Measurements from ENCODE around the gene PDE4D.
"Not testable (repeated sequence)": the region's sequence is repeated elsewhere in the genome, so short reads cannot be mapped to it uniquely, and the experiment has no call there.

The PDE4D gene

DNA sequence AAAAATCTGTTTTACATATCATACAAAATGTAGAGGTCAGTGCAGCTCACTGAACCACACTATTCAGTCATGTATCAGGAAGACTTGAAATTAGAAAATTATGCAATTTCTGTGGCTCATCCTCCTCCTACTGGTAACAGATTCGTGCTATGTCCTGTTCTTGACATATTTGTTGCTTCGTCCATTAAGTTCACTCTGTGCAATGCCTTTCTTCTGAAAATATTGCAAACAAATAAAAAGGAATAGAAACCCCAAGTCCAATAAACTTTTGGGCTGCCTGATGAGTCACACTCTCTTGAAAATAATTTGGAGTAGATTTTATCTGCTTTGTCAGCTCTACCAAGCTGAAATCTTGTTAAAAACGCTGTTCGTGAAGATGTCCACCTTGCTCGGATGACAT is 919.4 kb downstream of the PDE4D start:
- DNase-seq = no peak

DNA sequence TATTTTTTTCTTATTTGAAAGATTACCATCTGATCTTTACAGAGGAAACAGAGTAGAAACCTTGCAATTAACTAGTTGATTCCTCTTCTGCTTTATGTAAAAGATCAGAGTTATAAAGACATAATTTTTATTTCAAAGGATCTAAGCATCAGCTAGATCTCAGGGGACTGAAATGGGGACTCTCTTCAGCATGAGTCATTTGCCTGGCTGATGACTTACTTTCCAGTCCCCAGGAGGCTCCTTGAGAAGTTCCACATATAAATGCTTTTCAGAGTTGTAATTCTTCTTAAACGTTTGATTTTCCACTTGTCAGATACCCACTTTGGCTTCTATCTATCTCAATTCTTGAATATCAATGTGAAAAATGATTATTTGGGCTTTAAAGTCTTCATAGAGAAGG is 921.2 kb downstream of the PDE4D start:
- no peak for DNase-seq

DNA sequence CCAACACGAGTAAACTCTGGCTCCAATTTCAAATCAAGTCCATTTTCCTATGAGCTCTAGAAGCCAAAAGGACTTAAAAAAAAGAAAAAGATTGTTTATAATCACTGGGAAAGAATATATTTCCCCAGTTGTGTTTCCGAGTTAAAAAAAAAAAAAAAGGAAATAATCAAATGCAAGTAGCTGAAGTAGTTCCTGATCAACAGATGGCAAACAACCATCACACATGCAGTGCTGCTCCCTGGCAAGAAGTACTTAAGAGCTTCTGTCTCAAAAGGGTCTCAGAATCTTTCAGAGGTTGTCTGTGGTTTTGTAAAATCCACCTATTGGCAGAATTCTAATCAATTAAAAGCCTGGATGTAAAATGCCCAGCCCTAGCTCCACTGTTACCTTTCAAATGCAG is 922.8 kb downstream of the PDE4D start:
- DNase-seq = no peak

DNA sequence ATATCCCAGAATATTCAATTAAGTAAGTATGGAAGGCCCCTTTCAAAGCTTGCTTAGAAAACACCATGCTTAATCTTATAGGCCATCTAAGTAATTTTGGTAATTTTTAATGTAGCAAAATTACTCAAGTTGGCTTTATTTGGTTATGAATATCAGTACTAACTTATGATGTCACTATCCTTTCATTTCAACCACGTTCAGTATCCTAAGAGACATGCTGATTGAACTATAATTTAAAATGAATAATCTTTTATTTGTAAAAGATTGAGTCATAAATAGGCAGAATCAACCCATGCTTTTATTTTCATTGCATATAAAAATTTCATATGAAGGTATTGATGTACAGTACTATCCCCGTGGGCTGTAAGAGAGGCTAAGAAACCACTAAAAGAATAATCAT is 923.7 kb downstream of the PDE4D start:
- DNase-seq = no peak

DNA sequence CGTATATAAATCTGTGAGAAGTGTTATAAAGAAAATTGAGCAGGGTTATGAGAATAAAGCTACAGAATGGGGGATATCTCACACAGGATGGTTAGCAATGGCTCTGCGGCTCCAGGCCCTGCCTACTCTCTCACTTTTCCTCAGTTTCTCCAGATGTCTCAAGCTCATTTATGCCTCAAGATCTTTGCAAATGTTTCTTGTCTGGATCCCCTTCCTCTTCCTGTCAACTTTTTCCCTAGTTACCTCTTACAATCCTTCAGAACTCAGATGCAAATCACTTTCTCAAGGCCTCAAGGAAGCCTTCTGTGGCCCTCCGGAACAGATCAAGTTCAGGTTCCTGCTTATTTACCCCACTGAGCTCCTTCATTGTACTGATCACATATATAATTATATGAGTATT is 924.3 kb downstream of the PDE4D start:
- DNase-seq = no peak

DNA sequence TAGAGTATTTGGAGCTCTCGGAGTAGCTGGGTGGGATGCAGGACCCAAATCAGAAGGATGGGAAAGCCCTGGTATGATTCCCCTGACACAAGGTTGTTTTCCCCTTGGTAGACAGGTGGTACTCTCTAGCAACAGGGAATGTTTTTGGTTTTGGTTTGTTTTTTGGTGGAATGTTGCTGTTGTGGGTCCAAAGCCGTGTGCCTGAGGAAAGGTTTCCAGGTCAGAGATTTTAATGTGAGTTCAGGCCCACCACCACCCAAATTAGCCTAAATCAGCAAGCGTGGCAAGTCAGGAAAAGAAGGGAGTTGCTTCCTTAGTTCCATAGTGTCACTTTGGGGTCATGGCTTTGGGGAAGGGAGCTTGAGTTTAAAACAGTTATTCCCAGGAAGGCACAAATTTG is 925.2 kb downstream of the PDE4D start:
- no peak for DNase-seq

DNA sequence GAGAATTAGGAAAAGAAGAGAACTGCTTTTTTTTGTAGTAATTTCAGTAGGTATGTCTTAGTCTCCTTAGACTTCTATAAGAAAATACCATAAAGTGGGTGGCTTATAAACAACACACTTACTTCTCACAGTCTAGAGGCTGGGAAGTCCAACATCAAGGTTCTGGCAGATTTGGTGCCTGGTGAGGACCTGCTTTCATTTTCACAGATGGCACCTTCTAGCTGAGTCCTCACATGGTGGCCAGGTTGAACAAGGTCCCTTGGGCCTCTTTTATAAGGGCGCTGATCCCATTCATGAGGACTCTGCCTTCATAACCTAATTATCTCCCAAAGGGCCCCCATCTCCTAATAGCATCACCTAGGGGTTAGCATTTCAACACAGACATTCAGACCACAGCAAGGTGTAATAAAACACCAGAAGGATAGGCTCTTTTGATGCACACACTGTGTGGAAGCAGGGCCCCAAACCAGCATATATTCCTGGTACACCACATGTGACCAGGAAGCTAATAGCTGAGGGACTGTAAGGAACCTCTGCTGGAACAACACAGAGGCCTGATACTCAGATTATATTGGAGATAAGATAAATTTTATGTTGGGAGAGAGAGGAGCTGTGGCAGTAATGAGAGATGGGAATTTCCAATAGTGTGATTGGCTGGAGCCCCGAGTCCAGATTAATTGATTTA is 925.8 kb downstream of the PDE4D start:
- DNase-seq = no peak

DNA sequence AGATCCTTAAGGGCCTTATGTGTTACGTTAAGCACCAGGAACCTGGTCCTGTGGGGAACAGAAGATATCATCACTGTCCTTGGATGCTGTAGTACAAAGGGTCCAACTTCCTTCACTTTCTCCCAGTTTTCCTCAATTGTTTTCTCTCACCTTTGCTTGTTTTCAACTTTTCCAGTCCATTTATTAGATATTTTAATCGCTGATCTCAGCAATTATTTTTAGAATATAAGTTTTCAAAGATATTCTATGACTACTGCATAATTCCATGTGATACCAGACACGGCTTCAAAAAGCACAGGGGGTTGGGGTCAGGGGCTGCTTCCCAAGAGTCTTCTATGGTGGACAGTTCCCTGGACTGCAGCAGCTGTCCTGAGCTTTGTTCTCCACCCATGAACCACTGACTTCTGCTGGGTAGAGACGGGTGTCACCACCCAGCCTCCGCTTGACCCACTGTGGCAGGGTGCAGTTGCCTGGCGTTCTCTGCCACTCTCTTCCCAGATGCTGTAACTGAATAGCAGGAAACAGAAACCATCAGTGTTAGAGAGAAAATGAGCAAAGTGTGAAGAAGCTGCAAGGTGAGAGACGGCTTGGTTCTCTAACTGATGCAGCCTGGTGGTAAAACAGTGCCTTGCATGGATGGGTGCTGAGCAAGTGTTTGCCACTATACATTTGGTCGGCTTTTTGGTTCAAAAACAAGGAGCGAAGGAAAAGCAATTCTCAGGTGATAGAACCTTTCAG is 927.7 kb downstream of the PDE4D start:
- DNase-seq = no peak

DNA sequence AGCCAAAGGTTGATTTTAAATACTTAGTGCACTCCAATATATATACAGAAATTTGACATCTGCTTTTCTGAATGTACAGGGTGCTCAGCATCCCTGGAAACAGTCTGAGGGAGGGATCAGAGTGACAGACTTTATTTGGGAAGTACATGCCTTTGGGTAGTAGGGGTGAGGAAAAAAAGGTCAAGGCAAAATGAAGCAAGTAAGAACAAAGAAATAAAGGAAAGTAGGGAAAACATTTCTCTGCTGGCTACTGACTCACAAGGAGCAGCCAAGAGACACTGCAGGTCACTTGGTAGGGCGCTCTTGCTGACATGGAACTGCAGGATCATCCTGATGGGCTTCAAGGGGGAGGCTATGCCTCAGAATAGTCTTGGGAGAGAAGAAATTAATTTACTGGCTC is 929.7 kb downstream of the PDE4D start:
- DNase-seq = no peak

DNA sequence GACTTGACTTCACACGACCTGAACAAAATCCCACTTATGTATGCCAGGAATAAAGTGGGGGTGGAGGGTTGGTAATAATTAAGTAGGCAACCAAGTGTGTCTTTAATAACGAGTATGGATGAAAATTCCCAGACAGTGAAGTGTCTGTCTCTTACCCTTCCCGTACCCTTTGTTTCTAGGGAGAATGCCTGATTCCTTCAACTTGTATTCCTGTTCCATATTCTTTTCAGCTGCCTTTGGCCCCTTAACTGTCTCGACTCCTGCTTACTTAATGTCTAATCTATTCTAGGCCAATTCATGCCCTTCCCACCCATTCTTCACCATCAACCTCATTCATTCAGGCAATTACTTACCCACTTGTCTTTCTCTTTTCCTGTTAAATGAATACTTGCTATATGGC is 930.2 kb downstream of the PDE4D start:
- no peak for DNase-seq

DNA sequence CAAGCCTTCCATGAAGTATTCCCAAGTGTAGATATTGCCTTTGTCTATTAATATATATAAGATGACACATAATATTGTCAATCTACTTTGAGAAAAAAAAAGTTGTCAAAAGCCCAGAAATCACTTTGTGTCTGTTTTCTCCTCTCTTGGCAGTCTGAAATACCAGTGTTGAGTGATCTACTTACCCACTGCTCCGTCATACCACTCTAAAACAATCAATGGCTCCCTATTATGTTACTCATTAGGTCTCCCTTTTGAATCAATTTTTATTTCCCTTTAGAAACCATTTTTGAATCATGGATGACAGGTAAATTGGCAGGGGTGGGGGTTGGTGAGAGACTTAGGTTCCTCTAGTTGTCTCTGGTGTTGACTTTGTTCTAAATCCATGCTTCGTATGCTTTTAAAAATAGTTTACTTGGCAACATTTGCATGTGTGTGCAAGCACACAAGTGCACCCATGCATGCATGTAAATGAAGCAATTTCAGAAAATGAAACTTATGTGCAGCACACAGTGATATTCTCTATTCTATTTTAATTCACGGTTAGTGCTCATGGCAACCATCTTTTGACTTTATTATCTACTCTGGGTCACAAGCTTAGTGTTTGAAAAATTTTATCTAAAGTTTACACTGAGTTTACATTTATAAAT is 931.8 kb downstream of the PDE4D start:
- DNase-seq = no peak

DNA sequence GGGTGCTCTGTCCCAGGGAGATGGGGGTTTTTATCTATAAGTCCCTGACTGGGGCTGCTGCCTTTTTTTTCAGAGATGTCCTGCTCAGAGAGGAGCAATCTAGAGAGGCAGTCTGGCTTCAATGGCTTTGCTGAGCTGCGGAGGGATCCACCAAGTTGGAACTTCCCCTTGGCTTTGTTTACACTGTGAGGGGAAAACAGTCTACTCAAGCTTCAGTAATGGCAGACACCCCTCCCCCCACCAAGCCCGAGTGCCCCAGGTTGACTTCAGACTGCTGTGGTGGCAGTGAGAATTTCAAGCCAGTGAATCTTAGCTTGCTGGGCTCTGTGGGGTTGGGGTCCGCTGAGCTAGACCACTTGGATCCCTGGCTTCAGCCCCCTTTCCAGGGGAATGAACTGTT is 934.8 kb downstream of the PDE4D start:
- DNase-seq = no peak

DNA sequence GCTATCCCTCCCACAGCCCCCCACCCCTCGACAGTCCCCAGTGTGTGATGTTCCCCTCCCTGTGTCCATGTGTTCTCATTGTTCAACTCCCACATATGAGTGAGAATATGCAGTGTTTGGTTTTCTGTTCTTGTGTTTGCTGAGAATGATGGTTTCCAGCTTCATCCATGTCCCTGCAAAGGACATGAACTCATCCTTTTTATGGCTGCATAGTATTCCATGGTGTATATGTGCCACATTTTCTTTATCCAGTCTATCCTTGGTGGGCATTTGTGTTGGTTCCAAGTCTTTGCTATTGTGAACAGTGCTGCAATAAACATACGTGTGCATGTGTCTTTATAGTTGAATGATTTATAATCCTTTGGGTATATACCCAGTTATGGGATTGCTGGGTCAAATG is 940.3 kb downstream of the PDE4D start:
- not testable (repeated sequence) for DNase-seq

DNA sequence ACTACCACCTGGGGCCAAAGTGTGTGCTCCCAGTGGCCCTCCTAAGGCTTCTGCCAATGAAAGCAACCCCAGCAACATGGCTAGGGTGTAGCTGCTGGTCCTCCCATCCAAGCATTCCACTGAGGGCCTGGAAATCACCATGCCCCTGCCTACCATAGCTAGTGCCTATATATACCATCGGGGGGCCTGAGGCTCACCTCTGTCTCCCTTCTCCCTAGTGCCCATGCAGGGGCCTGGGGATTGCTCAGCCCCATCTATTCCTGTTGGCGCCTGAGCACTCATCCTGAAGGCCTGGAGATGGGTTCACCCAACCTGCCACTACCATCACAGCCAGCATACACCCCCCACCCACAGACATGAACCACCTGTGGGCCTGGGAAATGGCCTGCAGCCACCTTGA is 943.3 kb downstream of the PDE4D start:
- DNase-seq = no peak

DNA sequence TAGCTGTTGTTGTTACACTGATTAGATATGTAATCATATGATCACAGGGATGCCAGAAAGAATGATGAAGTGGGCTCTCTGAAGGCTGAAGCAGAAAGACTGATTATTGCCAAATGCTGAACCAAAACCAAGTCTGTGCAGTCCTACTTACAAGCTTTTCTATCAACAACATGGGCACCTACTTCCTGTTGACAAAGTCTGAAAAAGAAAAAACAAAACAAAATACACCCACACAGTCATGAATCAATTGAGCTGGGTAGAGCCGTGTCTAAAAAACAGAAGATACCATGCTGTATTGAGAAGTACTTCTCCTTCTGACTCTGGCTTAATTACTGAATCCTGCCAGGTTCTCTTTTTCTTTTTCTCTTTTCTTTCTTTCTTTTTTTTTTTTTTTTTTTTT is 947.3 kb downstream of the PDE4D start:
- no peak for DNase-seq

DNA sequence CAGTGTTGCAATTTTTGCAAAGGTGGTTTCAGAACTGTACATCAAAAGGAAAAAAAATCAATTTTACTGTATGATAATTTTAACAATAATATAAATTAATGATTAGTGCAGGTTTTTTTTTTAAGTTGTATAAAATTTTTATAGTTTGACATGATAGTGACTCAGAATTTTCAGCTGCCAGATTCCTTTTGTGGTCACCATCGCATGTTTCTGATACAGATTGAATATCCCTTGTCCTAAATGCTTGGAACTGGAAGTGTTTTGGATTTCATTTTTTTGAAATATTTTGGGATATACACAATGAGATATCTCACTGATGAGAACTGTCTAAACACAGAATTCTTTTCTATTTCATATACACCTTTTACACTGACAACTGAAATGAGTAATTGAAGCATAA is 949.3 kb downstream of the PDE4D start:
- no peak for DNase-seq

DNA sequence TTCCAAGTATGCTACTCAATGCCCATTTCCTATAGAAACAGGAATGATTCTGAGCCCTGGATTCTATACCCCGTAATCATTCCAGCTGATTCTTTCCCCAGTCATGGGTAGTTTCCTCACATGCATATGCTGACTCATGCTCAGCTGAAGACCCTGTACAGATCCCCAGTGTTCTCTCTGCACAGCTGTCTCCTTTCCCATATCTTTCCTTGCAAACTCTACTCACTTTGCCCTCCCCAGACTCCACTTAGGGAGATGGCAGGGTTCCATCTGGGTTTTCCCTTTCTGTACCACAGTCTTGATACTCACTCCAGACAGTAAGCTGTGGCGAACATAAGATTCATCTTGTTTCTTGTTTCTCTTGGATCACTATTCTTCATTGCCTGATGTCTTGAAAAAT is 953.1 kb downstream of the PDE4D start:
- DNase-seq = no peak

DNA sequence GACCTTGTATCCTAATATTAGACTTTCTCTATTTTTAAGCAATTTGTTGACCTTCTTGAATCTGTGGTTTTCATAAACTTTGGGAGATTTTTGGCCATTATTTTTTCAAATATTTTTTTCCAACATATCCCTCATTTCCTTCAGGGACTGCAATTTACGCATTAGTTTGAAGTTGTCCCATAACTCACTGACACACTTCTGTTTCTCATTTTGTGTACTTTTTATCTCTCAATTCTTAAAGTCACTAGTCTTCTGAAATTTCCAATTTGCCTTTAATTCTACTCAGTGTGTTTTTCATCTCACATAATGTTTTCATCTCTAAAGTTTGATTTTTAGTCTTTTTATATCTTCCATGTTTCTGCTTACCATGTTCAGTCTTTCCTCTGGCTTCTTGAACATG is 953.9 kb downstream of the PDE4D start:
- DNase-seq = no peak

DNA sequence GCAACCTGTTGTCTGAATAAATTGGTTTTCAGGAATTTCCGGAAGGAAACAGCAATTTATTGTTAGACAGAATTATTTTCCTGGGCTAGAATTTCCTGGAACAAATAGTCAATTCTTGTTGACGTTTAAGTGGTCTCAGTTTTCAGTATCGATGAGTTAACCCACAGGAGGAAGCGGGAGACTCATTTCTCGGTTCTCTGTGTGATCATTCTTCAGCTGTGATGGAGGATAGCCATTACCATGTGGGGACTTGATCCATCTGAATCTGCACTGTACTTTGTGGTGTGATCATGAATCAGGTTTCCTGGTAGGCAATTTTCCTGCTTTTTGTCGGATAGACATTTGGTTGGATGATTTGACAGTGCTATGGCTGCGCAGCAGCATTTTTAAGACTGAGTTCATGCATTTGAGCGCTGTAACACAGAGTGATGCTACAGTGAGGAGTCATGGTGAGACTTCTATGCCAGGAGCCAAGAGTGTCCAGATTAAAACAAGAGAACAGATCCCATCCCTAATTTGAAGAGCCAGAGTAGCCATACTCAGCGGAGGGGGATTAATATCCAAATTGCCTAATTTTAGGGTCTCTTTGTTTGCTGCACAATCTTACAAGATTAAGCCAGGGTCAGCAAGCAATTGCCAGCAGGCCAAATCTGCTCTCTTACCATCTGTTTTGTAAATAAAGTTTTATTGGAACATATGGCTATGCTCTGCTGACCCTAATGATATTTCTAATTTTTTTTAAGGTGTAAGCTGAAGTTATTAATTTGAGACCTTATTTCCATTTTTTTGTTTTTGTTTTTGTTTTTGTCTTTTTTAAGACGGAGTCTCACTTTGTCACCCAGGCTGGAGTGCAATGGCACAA is 954.7 kb downstream of the PDE4D start:
- DNase-seq = no peak

DNA sequence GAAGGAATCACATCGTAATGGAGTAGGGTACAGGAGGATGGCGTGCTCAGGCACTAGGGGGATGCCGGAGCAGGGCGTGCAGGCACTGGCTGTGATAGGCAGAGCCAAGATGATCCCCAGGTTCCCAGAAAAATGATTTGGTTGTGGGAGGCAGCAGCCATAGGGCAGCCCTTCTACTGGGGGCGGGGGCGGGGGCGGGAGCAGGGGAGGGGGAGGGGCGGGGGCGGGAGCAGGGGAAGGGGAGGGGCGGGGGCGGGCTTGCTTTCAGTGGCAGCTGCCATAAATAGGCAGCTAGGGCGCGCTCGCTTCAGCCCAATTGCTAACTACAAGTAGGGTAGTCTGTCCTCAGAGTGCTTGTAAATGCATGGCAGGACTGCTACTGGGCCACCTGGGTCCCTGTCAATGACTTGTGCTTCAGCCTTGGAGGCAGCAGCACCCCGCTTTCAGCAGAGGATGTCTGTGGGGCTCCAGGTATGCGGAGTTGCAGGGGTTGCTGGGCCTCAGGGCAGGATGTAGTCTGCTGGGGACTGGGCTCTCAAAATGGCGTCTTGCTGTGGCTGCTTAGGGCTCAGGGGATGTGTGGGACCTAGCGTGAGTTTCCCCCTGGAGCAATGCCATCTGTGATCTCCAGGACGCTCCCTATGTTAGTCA is 956.4 kb downstream of the PDE4D start:
- no peak for DNase-seq

DNA sequence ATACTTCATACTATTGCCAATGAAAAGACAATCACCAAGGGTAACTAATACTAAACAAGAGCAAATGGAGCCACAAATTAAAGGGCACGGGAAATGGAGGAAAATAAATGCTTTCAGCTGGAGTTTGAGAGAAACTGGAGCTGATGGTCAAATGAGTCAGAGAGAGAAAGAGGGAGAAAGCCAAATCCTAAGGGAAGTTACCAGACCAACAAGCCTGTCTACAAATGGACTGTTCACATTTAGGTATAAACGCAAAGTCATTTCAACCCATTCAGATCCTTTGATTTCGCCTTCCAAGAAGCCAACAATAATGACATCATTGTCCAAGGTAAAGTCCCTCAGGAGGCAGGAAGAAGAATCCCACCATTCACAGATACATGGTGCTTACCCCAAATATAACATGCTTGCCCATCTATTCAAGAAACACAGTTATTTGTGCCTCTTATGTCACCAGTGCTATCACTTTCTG is 958.9 kb downstream of the PDE4D start:
- DNase-seq = no peak

DNA sequence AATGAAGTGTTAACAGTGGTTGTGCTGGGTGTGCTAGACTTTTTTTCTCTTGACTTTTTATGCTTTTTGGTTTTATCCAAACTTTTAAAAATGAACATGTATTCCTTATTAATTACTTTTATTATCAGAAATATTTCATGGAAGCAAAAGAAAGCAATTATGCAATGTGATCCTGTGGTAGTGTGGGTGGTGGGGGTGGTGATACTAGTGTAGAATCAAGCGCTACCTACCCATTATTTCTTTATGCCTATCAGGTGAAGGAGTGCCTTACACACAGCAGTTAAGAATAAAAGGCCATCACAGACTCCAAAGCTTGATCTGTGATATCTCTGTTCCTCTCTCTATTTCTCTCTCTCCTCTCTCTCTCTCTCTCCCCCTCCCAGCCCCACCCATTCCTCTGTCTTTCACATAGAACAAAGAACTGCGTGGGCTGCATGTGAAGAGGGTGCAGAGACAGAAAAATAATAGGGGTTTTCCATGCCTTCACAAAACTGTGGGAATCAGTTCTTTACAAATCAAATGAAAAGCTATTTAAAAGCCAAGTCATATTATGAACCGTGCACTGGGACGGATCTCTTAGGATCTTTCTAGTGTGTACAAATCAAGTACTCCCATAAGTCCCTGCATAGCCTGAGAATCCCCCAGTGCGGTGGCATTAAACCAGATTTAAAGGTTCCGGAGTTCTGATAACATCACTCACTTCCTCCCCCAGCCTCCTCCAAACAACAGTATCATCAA is 959.5 kb downstream of the PDE4D start:
- no peak for DNase-seq

Data from activated gamma-delta T cell treated with Interleukin-2 at 50 U/mL for 16 hours (primary cell).